NCI-H1048 (cell line): Measurements from ENCODE around the gene EEF2K.
A peak's percentile ranks its signal among the peaks of the same experiment; 100 is the strongest.
"Not testable (repeated sequence)": the region's sequence is repeated elsewhere in the genome, so short reads cannot be mapped to it uniquely, and the experiment has no call there.

Experiments used
- DNase-seq: peaks from one replicate; lab custom pipeline; 2025; lab: John Stamatoyannopoulos, UW

Gene EEF2K

GRCh38 chr16:22296225-22297113 lies 90.4 kb downstream of the EEF2K start:
- DNase-seq: no peak

GRCh38 chr16:22297114-22297870 lies 91.2 kb downstream of the EEF2K start, which contains the start of gene POLR3E:
POLR3E (plus strand) TSS chr16:22297409; CDS start chr16:22302969, 5,560 bp downstream.
- DNase-seq: peak; percentile 75

DNA sequence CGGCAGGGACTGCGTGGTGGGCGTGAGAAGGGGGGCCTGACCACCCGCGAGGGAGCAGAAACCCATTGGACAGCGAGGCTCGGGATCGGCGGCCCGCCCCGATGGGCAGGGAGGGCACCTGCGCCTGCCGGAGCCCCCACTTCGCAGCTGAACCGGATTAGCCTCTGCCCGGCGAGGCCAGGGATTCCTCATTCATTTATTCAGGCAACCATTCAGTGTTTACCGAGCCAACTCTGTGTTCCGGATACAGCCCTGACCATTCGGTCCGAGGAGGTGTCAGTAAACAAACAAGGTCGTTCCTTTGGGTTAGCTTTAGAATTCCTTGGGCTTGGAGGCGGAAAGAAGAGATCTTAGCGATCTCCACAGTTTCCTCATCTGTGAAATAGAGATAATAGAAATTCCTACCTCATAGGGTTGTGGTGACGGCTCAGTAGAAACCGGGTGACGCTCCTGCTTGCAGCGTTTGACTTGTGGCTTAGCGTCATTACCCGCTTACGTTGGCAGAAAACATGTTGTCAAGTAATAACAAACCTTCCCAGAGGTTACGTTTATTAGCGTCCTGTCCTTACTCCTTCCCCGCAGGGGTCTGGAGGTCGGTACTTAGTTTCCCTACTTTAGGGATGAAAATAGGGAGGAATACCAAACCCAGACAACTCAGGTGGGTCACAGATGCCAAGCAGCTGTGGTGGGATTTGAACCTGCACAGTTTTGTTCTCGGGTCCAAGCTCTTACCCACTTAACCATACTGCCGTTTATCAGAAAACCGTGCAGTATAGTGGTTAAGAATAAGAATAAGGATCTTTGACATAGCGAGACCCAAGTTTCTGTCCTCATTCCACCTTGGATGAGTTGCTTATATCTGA lies 92.0 kb downstream of the EEF2K start:
- DNase-seq: no peak

- DNase-seq: no peak
Observed at GRCh38 chr16:22299036-22299435, 93.0 kb downstream of the EEF2K start.

GRCh38 chr16:22300427-22301071 lies 94.5 kb downstream of the EEF2K start:
- DNase-seq: no peak

GRCh38 chr16:22301423-22301822 lies 95.3 kb downstream of the EEF2K start:
- DNase-seq: not testable (repeated sequence)

DNA sequence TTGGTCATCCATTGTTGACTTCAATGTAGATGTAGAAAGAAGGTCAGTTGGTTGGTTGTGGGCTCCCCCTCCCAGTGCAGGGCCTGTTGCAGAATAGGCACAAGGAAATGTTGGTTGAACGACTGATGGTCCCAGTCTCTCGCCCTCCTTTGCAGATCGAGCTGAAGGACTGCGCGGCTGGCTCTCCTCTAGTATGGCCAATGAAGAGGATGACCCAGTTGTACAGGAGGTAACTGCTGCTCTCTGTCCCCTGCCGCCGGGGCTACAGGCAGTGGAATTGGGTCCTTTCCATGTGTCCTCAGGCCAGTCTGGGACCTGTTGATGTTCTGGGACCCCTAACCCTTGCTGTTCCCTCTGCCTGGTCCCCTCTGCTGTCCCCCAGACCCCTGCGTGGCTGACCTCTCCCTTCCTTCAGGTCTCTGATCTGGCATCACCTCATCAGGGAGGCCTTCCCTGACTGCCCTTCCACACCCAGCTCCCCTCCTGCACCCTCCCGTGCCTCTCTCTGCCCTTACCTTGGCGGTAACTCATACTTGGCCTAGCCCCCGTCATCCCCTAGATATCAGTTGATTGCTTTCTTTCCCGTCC lies 96.8 kb downstream of the EEF2K start:
- DNase-seq: no peak

- DNase-seq: no peak
Observed at GRCh38 chr16:22304411-22304810, 98.3 kb downstream of the EEF2K start.

DNA sequence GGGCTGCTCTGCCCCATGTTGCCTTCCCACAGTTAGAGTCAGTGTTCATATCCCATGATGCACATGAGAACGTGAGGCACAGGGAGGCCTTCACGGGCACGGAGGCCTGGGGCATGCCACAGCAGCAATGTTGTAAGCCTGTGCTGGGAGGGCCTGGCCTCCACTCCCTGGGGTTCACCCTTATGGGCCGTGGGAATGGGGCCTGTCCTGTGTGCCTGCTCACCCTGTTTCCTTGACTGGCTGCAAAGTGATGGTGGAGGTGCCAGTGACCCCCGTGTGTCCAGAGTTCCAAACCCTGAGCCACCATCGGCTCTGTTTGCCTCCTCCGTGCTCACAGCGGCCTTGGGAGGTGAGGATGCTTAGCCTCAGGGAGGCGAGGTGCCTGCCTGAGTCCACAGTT lies 100.7 kb downstream of the EEF2K start:
- no peak for DNase-seq

DNA sequence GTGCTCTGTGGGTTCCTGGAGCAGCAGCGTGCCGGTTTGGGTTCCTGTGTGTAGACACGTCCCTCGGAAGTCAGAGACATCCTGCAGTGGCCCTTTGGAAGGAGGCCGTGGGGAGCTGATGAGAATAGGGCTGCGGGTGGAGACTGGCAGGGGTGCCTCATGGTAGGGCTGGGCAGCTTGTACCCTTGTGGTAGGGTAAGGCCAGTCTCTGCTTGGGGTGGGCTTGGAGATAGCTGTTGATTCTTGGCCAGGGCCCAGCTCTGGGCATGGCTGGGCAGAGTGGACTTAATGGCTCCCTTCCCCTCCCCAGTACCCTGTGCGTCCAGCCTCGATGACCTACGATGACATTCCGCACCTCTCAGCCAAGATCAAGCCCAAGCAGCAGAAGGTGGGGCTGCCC lies 101.8 kb downstream of the EEF2K start:
- DNase-seq: no peak

DNA sequence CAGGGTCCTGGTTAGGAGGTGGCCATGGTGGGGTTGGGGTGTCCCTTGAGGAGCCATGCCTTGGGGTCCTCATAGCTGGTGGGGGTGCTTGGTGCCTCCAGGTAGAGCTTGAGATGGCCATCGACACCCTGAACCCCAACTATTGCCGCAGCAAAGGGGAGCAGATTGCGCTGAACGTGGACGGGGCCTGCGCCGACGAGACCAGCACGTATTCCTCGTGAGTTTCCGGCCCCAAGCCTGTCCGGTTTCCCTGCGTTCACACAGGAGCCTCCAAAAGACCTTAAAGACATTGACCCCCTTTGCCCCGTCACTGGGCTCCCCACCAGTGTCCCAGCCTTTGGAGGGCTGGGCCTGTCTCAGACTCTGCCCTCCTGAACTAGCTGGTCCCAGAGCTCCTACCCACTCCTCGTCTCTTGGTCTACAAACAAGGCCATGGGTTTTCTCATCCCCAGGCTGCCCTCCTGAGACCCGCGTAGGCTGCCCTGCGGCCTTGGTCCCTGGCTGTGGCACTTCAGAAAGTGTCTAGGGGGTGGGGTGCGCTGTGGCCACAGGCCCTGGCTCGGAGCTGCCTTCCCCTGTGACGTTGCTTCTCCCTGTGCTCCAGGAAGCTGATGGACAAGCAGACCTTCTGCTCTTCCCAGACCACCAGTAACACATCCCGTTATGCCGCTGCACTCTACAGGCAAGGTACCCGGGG lies 102.9 kb downstream of the EEF2K start:
- DNase-seq: no peak

DNA sequence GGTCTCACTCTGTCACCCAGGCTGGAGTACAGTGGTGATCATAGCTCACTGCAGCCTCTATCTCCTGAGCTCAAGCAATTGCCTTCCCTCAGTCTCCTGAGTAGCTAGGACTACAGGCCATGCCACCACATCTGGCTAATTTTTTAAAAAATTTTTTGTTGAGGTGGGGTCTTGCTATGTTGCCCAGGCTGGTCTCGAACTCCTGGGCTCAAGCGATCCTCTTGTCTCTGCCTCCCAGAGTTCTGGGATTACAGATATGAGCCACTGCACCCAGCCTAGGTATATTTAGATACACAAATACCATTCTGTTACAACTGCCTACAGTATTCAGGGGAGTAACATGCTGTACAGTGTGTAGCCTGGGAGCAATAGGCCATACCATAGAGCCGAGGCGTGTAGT lies 105.4 kb downstream of the EEF2K start:
- no peak for DNase-seq

GRCh38 chr16:22312897-22313781 lies 107.1 kb downstream of the EEF2K start:
- no peak for DNase-seq

DNA sequence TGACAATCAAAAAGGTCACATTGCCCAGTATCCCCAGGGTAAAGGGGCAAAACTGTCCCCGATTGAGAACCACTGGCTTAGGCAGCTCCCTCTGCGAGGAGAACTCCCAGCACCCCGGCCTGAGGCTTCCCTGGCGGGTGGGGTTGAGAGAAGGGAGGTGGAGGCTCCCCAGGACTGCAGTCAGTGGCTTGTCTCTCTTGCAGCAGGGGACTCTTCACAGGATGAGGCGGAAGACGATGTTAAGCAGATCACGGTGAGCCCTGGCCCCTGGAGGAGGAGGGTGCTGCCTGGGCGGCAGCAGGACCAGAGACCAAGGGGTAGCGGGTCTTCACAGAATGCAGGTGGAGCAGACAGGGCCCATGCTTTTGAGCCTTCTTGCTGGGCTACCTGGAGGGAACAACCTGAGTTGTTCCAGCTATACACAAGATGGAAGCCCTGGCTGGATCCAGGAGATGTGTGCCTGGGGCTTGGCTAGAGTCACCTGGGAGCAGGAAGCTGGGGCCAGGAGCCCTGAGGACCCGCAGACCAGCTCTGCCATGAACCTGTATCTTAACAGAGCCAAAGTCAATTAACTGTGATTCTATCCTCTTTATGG lies 107.9 kb downstream of the EEF2K start:
- DNase-seq: no peak

DNA sequence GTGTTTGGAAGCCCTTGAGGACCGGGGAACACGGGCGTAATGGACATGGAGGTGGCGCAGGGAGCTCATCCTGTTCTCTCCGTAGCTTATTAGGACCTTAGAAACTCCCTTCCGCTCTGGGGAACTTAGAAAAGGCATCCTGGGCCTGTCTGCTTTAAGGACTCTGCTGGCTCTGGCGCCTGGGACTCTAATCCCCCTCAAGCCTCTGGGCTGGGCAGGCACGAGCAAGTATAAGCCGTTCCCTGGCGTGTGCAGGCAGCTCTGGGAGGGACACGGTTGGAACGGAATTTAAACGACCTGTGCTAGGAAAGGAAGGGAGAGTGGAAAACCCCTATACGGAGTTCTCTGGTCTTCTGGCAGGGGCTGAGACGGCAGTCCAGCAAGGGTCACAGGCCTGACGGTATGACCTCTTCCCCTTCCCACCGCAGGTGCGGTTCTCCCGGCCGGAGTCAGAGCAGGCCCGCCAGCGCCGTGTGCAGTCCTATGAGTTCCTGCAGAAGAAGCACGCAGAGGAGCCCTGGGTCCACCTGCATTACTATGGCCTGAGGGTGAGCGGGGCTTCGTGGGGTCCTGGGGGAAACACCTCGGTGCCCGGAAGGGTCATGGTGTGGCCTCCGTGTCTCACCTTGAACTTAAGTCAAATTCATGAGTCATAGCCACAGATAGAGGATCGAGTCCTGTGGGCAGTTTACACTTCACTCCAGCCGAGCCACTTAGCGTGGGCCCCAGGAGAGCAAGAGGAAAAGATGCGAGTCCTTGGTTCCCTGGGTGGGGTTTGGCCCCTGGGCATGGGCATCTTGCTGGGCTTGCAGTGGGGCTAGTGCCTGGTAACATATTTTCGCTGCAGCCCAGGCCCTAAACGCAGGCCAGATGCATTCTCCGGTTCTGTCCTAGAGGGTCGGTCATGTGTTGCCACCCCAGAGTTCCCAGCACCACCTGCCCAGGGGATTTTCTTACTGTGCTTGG lies 108.9 kb downstream of the EEF2K start:
- no peak for DNase-seq

GRCh38 chr16:22315979-22316378 lies 109.9 kb downstream of the EEF2K start:
- no peak for DNase-seq

DNA sequence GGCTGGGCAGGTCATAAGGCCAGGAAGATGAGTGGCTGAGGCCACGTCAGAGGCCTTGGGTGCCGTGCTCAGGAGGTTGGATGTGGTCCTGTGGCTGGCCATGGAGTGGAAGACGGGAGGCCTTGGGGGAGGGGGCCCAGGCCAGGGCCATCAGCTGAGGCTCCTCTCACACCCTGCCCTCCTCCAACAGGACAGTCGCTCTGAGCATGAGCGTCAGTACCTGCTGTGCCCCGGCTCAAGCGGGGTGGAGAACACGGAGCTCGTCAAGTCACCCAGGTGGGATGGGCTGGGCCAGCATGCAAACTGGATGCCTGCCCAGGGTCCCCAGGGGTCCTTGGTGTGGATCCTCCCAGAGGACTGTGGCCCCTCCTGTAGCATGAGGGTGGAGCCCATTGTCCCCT lies 110.3 kb downstream of the EEF2K start:
- DNase-seq: no peak

DNA sequence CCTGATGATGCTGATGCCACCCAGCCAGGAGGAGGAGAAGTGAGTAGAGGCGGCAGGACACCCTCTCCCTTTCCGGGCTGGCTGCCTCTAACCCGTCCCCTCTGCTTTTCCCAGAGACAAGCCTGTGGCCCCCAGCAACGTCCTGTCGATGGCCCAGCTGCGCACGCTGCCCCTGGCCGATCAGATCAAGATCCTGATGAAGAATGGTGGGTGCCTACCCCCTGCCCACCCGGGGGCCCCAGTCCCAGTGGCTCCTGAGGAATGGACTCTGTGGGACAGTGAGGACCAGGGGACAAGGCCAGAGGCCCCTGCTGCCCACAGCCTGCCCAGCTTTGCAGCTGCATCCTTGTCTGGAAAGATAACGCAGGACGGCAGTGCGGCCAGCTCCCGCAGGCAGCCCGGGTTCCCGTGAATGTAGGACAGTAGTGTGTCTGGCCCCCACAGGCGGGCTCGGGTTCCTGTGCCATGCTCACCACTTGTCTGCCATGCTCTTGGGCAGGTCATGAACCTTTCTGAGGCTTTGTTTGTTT lies 111.0 kb downstream of the EEF2K start:
- DNase-seq: no peak
